HepG2 (cell line): ENCODE measurements around the gene ATP5MK. TPM values are rescaled to one million over a fixed set of nuclear protein-coding genes. Genes with fewer than 3 reads are reported as not detected.

Experiments used
- ATAC-seq: fragments of 200-7000 bp; cut with Tn5 transposase; 3 replicates; pipeline ENCODE4 v1.9.1; 2020; ENCODE audit warnings: mild to moderate bottlenecking, moderate library complexity
- BruUV-seq: library from RNA; stranded (reverse); fragments of 400-500 nt; replicated peaks from 2 replicates; lab custom pipeline; 2021; lab: Mats Ljungman, UMichigan
- CTCF ChIA-PET: fragments of 300-600 bp; formaldehyde crosslinking; extraction: SDS; loops from one replicate; lab custom pipeline; 2021; ENCODE audit warnings: low total read pairs, inconsistent platforms, low intra/inter-chr PET ratio; lab: Yijun Ruan, JAX
- POLR2A ChIA-PET: fragments of 350-600 bp; sonication (Branson Sonifier 250); formaldehyde crosslinking; loops from one replicate; lab custom pipeline; 2020; ENCODE audit warnings: antibody characterized with exemption, inconsistent platforms; lab: Yijun Ruan, JAX
- DNase-seq: peaks from one replicate; pipeline ENCODE4 v3.0.0-alpha.2; 2015; ENCODE audit warnings: low spot score
- FAIRE-seq: peaks from 3 replicates; lab custom pipeline; 2011; peaks lifted over from hg19 to GRCh38; lab: Jason Lieb, UNC
- H2AFZ ChIP-seq: one replicate; pipeline ENCODE4 v1.6.1; 2011; ENCODE audit warnings: low read length, inconsistent platforms
- H3K27ac ChIP-seq: fragments of 300-600 bp; 3 replicates; pipeline ENCODE4 v1.8.0; 2011; ENCODE audit warnings: mixed run types, mild to moderate bottlenecking, mixed read lengths, low read length, inconsistent platforms; ENCODE audit not compliant: insufficient read depth; ENCODE audit errors: extremely low read length
- H3K27me3 ChIP-seq, 2 experiments: fragments of 200-600 bp in 1 of 2; 2 replicates in 1 of 2; 3 replicates in 1 of 2; pipeline versions ENCODE4 v1.6.0 to v1.8.0; 2011; ENCODE audit warnings: low read length in 2 of 2, mild to moderate bottlenecking in 2 of 2, moderate library complexity in 2 of 2, inconsistent platforms in 1 of 2; ENCODE audit not compliant: insufficient read depth in 2 of 2, control insufficient read depth in 1 of 2
- H3K36me3 ChIP-seq, 2 experiments: fragments of 200-600 bp in 1 of 2; replicated peaks in 1 of 2; 2 replicates in 1 of 2; 3 replicates in 1 of 2; pipeline versions ENCODE4 v1.5.1 to v1.8.0; 2011; ENCODE audit warnings: low read length in 2 of 2, inconsistent platforms in 1 of 2; ENCODE audit not compliant: insufficient read depth in 2 of 2, control insufficient read depth in 1 of 2
- H3K4me1 ChIP-seq: 2 replicates; pipeline ENCODE4 v1.5.1; 2012; ENCODE audit warnings: low read length, inconsistent platforms; ENCODE audit not compliant: insufficient read depth
- H3K4me2 ChIP-seq: 2 replicates; pipeline ENCODE4 v1.6.0; 2011; ENCODE audit warnings: low read depth, low read length, inconsistent platforms
- H3K4me3 ChIP-seq, 3 experiments: fragments of 200-600 bp in 1 of 3; sonication (generic), shearing (Covaris generic) in 1 of 3; replicated peaks in 1 of 3; 2 replicates each; pipeline ENCODE4 v1.5.1; 2011 to 2016; ENCODE audit warnings: low read length in 3 of 3, inconsistent platforms in 2 of 3, low read depth in 2 of 3, mild to moderate bottlenecking in 2 of 3, control low read depth in 1 of 3, mixed read lengths in 1 of 3; ENCODE audit not compliant: insufficient read depth in 1 of 3
- H3K79me2 ChIP-seq: one replicate; pipeline ENCODE4 v1.6.1; 2011; ENCODE audit warnings: low read length, inconsistent platforms; ENCODE audit not compliant: insufficient read depth
- H3K9ac ChIP-seq: 2 replicates; pipeline ENCODE4 v1.6.0; 2011; ENCODE audit warnings: mild to moderate bottlenecking, low read depth, low read length, inconsistent platforms; ENCODE audit not compliant: insufficient read depth
- H3K9me3 ChIP-seq: 2 replicates; pipeline ENCODE4 v1.5.1; 2012; ENCODE audit warnings: mild to moderate bottlenecking, low read length
- H4K20me1 ChIP-seq: 2 replicates; pipeline ENCODE4 v1.6.0; 2011; ENCODE audit warnings: inconsistent platforms, mild to moderate bottlenecking, low read length, moderate library complexity; ENCODE audit not compliant: insufficient read depth
- HOMEZ ChIP-seq: IDR thresholded peaks from 2 replicates; pipeline ENCODE4 v1.6.1; 2016; ENCODE audit warnings: low read depth
- ZBTB26 ChIP-seq: IDR thresholded peaks from 2 replicates; pipeline ENCODE4 v1.6.1; 2016; ENCODE audit warnings: missing compliant biosample characterization, missing genetic modification reagents, borderline replicate concordance
- ZBTB38 ChIP-seq: sonication (generic); formaldehyde crosslinking; IDR thresholded peaks from 2 replicates; pipeline ENCODE4 v1.5.1; 2020; ENCODE audit warnings: mild to moderate bottlenecking, missing genetic modification reagents
- ZNF12 ChIP-seq: sonication (generic); formaldehyde crosslinking; IDR thresholded peaks from 2 replicates; pipeline ENCODE4 v1.5.0; 2020; ENCODE audit warnings: missing genetic modification reagents
- ZNF607 ChIP-seq: sonication (generic); formaldehyde crosslinking; IDR thresholded peaks from 2 replicates; pipeline ENCODE4 v1.5.1; 2020; ENCODE audit warnings: missing genetic modification reagents, mild to moderate bottlenecking, borderline replicate concordance
- ZNF724P ChIP-seq: sonication (generic); formaldehyde crosslinking; IDR thresholded peaks from 2 replicates; pipeline ENCODE4 v1.8.0; 2022; ENCODE audit warnings: missing genetic modification reagents, borderline replicate concordance
- WGBS: methylation state at CpG from one replicate; pipeline ENCODE4 v1.1.6; 2017; ENCODE audit warnings: low lambda C conversion rate; 5-methylcytosine and 5-hydroxymethylcytosine counted together
- in situ Hi-C: cut with HindIII; loops from 2 replicates; pipeline ENCODE4 v1.10.0; 2017; ENCODE audit warnings: low pct_unique_long_range_greater_than_20kb; ENCODE audit not compliant: extremely low pct_ligation_motif_present
- intact Hi-C: fragments of 100-400 bp; cut with micrococcal nuclease; formaldehyde crosslinking; loops from one replicate; pipeline ENCODE4 v1.10.0; 2022; ENCODE audit not compliant: unreplicated experiment
- polyA plus RNA-seq, 8 experiments: library from polyadenylated mRNA; depleted of rRNA in 3 of 8; stranded (reverse) in 7 of 8; unstranded in 1 of 8; fragments of >200 nt; fragmentation: Illumina TruSeq in 4 of 8; extraction: Trizol in 4 of 8; gene quantifications; 2 replicates each; pipeline versions ENCODE4 v1.2.1 to v1.2.3, GENCODE V29; 2011 to 2016; ENCODE audit warnings: low read depth in 4 of 8, missing spikeins in 1 of 8, mixed read lengths in 1 of 8; ENCODE audit not compliant: insufficient read depth in 1 of 8
- total RNA-seq, 5 experiments: library from RNA; depleted of rRNA; stranded (reverse); fragments of >200 nt; fragmentation: Illumina TruSeq; extraction: Trizol; gene quantifications; 2 replicates each; pipeline ENCODE4 v1.2.3, GENCODE V29; 2016; ENCODE audit warnings: low read depth in 1 of 5

The ATP5MK gene
- total and polyA plus RNA-seq, 2 of the 13 experiments (the other 11 are each of a cell fraction or from before 2014, with no cell fraction given) = 312 to 517 TPM

DNA sequence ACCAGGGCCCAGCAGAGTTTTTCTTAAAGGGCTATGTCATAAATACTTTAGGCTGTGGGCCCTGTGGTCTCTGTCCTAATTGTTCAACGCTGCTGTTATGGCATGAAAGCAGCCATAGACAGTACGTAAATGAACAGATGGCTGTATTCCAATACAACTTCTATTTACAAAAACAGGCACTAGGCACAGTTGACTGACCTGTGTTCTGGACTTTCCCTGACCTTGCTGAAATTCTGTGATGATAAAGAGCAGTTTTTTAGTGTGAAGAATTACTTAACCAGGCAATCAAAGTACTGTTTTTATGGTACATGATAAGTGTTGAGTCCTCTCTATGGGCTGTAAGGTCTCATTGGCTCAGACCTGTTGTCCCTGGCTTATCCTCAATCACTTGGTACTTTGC is 17.3 kb upstream of the ATP5MK start (continued):
- no peak for TF ChIP-seq ZBTB26

- Histone ChIP-seq H3K36me3 (peaks cover 9 to 35% of the 10 kb centered on the region in 2 experiments; a peak in 4 of 5 replicates), H3K27me3 (no peaks in the 10 kb centered on the region; a peak in 1 of 5 replicates), H4K20me1 (no peaks in the 10 kb centered on the region), H3K4me2 (peak overlapping the region; percentile 88), H3K4me3 (peak overlapping the region; percentile 71 to 94 (median 84)), H3K9ac (peak overlapping the region; percentile 93), H3K4me1 (peaks cover 49% of the 10 kb centered on the region), H3K9me3 (no peaks in the 10 kb centered on the region), H3K79me2 (peaks cover 55% of the 10 kb centered on the region), H2AFZ (no peak overlapping the region), H3K27ac (peak overlapping the region; percentile 55)
- intact Hi-C loops (no loop called here), in situ Hi-C loops (no loop called here)
- ATAC-seq (no peak), FAIRE-seq (no peak), DNase-seq (no peak)
- no peak for TF ChIP-seq ZNF724P (CRISPR knock-in tag)
- TF ChIP-seq ZNF607 (CRISPR knock-in tag) = no peak
- no peak for TF ChIP-seq HOMEZ (CRISPR knock-in tag)
- peak; percentile 45; the same call in 1 of the 2 replicates for TF ChIP-seq ZBTB38 (CRISPR knock-in tag)
- no peak for TF ChIP-seq ZNF12 (CRISPR knock-in tag)
- BruUV-seq = no TSS peak
- ChIA-PET CTCF (no interaction called here), POLR2A (interaction anchor here (0.8 to 1.8 kb wide), 8 partner anchors 8 to 265 kb away, joined by 3 to 10 read pairs (median 4); partner anchors contain the start of gene TAF5)
- WGBS = 40% methylated on average over 19 of the region's 19 CpGs
These were observed 1.0 kb upstream of the ATP5MK start for GRCh38 chr10:103397191-103397825.
